IPS DF 4.7 (cell line): ENCODE data around the gene COBLL1.
"Not testable (repeated sequence)": the region's sequence is repeated elsewhere in the genome, so short reads cannot be mapped to it uniquely, and the experiment has no call there.

Source experiments
- DNase-seq: peaks from one replicate; pipeline ENCODE4 v3.0.0-alpha.2; 2013; ENCODE audit warnings: low spot score; ENCODE audit errors: extremely low read depth

COBLL1 gene

GRCh38 chr2:164785457-164785856, 56.2 kb downstream of the COBLL1 start:
- no peak for DNase-seq

- no peak for DNase-seq
These were observed 57.2 kb downstream of the COBLL1 start for GRCh38 chr2:164784376-164784775.

- no peak for DNase-seq
These were observed 59.3 kb downstream of the COBLL1 start for GRCh38 chr2:164782323-164782722.

GRCh38 chr2:164781394-164781793, 60.2 kb downstream of the COBLL1 start:
- DNase-seq, result no peak

GRCh38 chr2:164780611-164781178, 60.9 kb downstream of the COBLL1 start:
- DNase-seq, result no peak

- DNase-seq, result no peak
These were observed 62.1 kb downstream of the COBLL1 start for GRCh38 chr2:164779383-164780057.

GRCh38 chr2:164778723-164779122, 62.9 kb downstream of the COBLL1 start:
- DNase-seq, result no peak

GRCh38 chr2:164777847-164778461, 63.7 kb downstream of the COBLL1 start:
- DNase-seq, result no peak

DNA sequence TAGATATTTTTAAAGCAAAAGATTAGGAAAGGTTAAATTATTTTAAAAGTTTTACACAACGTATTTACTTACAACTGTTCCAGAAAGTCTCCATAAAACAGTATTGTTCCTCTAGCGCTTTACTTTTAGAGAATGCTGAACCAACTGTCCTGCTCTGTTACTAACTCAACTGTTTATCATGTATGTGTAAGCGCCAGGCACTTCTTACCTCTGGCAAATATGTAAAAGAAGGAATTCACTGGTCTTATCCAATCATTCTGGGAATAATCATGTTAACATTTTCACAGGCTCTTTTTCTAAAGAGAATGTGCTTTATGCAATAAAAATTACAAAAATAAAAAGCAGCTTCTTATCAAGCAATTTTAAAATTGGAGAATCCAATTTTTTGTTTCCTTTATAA, 68.0 kb downstream of the COBLL1 start:
- DNase-seq, result no peak

DNA sequence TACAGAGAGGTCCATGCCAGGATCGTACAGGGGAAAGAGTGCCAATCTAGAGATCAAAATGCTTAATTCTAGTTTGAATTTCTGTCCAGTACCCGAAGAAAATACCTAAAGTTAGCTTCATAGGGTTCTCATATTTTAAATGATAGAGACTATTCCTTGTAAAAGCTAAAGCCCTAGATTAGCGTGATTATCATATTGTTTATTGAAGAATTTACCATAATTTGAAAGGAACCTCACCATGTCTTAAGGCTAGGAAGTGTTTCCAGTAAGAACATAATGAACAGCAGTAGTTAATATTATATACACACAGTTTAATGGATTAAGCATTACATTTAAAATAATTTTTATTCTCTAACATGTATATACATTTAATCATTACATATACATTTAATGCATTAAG, 68.5 kb downstream of the COBLL1 start:
- no peak for DNase-seq

- no peak for DNase-seq
These were observed 69.7 kb downstream of the COBLL1 start for GRCh38 chr2:164771897-164772296.

- DNase-seq, result no peak
These were observed 71.2 kb downstream of the COBLL1 start for GRCh38 chr2:164770421-164770916.

GRCh38 chr2:164766954-164767320, 74.7 kb downstream of the COBLL1 start:
- no peak for DNase-seq

GRCh38 chr2:164766216-164766953, 75.2 kb downstream of the COBLL1 start:
- no peak for DNase-seq

- DNase-seq, result no peak
These were observed 76.6 kb downstream of the COBLL1 start for GRCh38 chr2:164764996-164765395.

DNA sequence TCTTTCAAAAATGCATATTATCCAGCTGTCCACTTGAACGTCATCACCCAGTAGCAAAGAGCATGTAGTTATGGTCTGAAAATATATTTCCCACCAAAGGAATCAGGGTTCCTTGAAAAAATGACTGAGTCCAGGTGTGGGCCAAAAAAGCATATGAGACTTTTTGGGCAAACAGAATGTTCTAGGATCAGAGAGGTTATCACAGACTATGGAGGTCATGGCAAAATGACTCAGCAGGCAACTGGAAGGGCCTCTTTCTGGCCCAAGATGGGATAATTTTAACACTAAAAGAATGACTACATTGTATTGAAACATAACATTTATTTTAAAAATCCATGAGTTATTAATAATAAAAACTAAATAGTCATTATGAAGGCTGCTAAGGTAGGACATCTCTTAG, 77.1 kb downstream of the COBLL1 start:
- no peak for DNase-seq

DNA sequence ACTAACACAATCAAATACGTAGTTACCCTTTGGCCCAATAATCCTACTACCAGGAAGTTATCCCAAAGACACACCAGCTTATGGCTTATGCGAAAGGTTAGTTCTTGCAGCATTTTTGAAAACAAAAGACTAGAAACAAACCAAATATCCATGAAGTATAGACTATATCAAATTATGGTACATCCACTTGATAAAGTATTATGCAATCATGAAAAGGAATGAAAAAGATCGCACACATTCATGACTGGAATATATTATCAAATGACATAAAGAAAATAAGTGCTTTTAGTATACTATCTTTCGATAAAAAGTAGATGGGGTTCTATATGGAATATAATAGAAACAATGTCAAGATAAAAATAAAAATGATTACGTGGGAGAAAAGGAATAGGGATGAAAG, 78.2 kb downstream of the COBLL1 start:
- no peak for DNase-seq

GRCh38 chr2:164761737-164762460, 79.7 kb downstream of the COBLL1 start:
- DNase-seq, result no peak

DNA sequence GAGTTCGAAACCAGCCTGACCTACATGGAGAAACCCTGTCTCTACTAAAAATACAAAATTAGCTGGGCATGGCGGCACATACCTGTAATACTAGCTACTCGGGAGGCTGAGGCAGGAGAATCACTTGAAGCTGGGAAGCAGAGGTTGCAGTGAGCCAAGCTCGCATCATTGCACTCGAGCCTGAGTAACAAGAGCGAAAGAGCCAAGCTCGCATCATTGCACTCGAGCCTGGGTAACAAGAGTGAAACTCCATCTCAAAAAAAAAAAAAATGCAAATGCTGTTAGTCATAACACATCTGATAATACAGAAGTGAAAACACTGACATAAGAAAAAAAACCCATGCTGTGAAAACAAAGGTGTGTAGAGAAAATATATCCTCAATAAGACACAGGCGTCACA, 80.4 kb downstream of the COBLL1 start:
- not testable (repeated sequence) for DNase-seq

DNA sequence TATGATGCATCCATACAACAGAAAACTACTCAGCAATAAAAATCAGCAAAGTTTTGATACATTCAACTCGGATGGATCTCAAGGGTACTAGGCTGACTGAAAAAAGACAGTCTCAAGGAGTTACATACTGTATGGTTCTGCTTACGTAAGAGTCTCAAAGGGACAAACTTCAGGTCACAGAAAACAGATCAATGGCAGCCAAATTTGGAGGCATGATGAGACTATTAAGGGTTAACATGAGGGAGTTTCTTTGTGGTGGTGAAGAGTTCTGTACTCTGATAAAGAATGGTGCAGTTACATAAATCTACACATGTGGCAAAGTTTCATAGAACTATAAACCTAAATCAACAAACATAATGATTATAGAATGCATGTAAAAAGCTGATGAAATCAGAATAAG, 81.4 kb downstream of the COBLL1 start:
- DNase-seq, result no peak

DNA sequence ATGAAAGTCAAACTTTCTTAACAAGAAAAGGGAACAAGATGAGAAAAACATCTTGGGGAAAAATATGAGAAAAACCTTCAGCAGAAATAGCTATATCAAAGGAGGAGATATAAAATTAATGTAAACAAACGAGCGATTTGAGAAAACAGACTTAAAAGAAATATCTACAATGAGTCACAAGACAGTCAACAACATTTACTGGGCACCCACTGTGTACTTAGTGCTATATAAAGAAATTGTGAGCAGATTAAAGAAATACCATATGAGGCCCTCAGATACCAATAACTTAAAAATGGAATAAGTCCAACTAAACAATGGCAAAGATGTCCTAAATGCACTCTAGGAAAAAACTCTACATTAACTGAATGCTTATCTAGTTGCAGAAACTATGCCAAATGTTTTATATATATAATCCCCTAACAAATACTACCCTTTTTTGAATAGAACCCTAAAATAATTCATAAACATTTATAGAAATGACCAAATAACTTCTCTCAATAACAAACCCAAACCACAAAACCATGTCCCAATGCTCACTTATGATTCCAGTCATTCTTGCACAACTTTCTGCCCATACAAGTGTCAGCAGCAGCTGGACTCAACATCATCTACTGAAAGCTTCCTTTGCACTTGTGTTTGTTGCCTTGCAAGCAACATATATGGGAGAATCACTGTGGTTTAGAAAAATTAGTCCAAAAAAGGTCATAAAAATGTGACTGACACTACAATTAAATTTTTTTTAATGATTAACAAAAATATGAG, 83.5 kb downstream of the COBLL1 start:
- DNase-seq, result no peak
